ENCODE measurements around the gene AHNAK2.

DNA sequence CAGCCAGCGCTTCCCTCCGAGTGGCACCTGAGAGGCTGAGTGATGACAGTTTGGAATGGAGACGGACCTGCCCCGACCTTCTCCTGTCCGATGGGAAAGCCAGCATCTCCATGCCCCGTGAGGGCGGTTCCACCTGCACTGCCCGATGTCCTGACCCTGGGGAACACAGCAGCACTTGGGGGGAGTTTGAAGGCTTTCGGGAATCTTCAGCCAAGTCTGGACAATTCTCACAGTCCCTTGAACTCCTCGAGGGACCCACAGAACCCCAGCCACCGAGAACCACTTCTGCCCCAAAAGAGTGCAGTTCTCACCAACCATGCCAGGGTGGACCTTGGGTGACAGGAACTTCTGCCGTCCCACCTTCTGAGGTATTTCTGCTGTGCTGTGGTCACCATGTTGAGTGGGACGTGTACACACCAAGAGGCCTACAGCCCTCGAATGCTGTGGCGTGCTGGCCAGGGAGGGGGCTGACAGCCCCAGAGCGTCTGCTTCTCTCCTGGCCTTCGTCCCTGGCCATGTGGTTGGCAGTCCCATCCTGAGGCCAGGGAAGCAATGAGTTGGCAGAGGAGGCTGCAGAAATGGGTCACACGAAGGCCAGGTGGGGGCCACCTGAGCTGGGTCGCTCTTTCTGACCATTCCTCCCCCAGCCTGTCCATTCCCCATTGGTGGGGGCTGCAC, 8.5 kb upstream of the AHNAK2 start:
- TF ChIP-seq, protein P1, sequence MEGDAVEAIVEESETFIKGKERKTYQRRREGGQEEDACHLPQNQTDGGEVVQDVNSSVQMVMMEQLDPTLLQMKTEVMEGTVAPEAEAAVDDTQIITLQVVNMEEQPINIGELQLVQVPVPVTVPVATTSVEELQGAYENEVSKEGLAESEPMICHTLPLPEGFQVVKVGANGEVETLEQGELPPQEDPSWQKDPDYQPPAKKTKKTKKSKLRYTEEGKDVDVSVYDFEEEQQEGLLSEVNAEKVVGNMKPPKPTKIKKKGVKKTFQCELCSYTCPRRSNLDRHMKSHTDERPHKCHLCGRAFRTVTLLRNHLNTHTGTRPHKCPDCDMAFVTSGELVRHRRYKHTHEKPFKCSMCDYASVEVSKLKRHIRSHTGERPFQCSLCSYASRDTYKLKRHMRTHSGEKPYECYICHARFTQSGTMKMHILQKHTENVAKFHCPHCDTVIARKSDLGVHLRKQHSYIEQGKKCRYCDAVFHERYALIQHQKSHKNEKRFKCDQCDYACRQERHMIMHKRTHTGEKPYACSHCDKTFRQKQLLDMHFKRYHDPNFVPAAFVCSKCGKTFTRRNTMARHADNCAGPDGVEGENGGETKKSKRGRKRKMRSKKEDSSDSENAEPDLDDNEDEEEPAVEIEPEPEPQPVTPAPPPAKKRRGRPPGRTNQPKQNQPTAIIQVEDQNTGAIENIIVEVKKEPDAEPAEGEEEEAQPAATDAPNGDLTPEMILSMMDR (IDR thresholded peaks at IDR 0.05; ENCODE audit: low read depth, low read length, poor library complexity, severe bottlenecking): no peak
- no peak for TF ChIP-seq EZH2phosphoT487 (IDR thresholded peaks at IDR 0.05; ENCODE audit: borderline replicate concordance, low read length)

Measured in DOHH2 (cell line).